EL (cell line): ENCODE measurements around the gene DEDD2.
A peak's percentile ranks its signal among the peaks of the same experiment; 100 is the strongest.
"Not testable (repeated sequence)": the region's sequence is repeated elsewhere in the genome, so short reads cannot be mapped to it uniquely, and the experiment has no call there.

Experiments
- DNase-seq: peaks from one replicate; pipeline ENCODE4 v3.0.0-alpha.2; 2016

The DEDD2 gene, protein sequence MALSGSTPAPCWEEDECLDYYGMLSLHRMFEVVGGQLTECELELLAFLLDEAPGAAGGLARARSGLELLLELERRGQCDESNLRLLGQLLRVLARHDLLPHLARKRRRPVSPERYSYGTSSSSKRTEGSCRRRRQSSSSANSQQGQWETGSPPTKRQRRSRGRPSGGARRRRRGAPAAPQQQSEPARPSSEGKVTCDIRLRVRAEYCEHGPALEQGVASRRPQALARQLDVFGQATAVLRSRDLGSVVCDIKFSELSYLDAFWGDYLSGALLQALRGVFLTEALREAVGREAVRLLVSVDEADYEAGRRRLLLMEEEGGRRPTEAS

DNA sequence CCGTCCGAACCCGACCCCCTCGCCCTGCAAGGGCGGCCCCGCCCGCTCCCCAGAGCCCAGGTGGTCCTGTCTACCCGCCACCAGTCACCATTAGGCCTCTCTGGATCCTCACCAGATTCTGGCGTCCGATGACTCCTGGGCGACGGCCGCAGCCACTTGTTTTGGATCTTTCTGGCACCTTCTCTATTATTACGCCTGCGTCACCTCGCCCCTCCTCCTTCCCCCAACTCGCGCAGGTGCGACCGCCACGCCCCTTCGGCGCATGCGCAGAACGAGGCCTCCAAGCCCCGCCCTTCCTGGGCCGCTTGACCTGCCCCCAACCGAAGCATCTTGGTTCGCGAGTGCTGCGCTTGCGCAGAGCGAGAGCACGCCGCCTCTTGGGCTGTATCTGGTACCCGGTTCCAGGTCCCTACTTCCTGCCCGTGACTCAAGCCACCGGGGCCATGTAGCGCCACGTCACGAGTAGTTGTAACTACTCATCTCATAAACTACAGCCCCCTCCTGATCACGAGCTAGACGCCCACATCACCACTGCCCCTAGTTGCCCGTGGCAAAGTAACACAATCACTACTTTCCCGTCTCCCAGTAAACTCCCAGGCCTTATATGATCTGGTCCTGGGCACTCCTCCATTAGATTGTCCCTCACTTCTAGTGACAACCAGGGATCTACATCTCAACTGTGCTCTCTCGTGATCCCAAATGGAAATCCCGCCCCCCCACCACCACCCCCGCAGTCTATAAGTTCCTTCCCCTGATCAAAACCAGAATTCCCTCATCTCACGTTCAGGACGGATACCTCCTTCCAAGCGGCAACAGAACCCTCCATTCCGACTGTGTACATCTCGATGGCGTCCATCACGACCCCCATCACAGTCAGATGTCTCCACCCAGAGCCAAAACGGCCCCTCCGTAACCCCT lies at the start of gene DEDD2:
Gene DEDD2, minus strand, starts transcription at position 158 of the 918 bp plus-strand sequence. CDS start 670 bp downstream, outside the sequence.
- DNase-seq = peak; percentile 99

DNA sequence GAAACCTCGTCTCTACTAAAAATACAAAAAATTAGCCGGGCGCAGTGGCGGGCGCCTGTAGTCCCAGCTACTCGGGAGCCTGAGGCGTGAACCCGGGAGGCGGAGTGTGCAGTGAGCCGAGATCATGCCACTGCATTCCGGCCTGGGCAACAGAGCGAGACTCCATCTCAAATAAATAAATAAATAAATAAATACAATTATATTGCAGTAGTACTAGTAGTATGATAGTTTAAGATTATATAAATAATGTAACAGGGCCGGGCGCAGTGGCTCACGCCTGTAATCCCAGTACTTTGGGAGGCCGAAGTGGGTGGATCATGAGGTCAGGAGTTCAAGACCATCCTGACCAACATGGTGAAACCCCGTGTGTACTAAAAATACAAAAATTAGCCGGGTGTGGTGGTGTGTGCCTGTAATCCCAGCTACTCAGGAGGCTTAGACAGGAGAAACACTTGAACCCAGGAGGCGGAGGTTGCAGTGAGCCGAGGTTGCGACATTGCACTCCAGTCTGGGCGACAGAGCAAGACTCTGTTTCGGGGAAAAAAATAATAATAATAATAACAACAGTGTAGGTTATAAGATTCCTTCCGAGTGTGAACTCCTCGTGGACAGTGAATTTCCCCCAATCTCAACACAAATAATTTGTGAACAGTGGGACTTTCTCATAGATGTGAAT lies 49.6 kb upstream of the DEDD2 start:
- DNase-seq = not testable (repeated sequence)

DNA sequence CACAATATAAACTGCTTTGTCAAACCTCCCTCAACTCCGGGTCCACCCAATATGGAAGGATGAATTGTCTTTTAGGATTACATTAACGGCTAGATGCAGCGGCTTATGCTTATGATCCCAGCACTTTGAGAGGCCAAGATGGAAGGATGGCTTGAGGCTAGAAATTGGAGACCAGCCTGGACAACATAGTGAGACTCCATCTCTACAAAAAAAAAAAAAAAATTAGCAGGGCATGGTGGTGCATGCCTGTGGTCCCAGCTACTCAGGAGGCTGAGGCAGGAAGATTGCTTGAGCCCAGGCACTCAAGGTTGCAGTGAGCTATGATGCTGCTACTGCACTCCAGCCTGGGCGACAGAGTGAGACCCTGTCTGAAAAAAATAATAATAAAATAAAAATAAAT lies 48.6 kb upstream of the DEDD2 start:
- not testable (repeated sequence) for DNase-seq

DNA sequence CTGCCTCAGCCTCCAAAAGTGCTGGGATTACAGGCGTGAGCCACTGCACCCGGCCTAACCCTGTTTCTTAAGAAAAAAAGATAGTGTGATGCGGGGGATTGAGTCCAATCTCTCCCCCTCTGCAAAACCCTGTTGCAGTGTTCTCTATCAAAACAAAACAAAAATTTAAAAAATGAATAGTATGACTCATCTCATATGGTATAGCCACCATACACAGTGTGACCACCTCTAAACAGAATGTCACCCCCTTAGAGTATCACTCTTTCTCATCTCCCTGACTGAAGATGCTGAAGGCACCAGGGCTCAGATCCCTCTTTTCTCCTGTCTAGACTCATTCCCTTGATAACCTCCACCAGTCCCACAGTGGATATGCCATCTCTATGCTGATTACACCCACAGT lies 44.3 kb upstream of the DEDD2 start:
- no peak for DNase-seq

DNA sequence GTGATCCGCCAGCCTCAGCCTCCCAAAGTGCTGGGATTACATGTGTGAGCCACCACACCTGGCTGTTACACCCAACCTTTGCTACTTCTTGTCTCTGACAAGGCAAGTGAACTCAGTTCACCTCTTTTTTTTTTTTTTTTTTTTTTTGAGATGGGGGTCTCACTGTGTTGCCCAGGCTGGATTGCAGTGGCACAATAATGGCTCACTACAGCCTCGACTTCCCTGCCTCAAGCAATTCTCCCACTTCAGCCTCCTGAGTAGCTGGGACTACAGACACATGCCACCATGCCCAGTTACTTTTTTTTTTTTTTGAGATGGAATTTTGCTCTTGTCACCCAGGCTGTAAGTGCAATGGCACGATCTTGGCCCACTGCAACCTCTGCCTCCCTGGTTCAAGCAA lies 40.4 kb upstream of the DEDD2 start:
- not testable (repeated sequence) for DNase-seq

DNA sequence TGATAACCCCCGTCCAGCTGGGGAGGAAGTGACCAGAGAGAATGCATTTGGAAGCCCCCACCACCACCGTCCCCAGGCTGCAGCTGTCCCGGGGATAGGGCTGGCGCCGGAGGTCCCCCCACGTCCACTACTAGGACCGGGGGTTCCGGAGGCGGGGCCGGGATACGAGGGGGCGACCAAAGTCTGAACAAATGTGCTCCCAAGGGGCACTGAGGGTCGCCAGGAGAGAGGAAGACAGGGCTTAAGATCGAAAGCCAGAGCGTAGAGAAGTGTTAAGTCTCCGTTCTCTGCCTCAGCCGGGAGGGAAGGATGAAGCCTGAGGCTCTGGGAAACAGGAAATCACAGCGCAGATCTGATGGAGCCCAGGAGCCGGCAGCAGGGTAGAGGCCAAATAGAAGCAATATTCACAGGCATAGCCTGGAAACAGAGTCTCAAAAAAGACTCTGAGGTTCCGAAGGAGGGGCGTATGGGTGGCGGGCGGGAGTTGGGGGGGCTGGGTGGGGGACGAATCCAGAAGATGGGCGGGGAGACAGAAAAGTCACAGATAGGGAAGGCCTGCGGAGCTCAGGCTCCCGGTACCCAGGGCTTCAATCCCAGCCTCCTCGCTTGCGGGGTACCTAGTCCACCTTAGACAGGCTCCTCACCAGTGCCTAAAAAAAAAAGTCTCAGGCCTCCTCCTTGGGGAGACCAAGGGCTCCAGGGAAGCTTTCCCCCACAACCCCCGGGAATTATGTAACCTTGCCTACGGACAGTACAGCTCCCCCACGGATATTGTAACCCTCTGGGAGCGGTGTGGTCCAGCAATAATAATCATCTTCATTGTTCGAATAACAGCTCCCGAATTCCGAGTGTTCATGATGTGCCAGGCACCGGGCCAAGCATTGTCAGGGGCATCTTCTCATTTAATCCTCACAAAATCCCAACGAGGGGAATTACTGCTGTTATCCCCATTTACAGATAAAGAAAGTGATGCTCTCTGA lies 38.6 kb upstream of the DEDD2 start:
- DNase-seq = peak; percentile 70

DNA sequence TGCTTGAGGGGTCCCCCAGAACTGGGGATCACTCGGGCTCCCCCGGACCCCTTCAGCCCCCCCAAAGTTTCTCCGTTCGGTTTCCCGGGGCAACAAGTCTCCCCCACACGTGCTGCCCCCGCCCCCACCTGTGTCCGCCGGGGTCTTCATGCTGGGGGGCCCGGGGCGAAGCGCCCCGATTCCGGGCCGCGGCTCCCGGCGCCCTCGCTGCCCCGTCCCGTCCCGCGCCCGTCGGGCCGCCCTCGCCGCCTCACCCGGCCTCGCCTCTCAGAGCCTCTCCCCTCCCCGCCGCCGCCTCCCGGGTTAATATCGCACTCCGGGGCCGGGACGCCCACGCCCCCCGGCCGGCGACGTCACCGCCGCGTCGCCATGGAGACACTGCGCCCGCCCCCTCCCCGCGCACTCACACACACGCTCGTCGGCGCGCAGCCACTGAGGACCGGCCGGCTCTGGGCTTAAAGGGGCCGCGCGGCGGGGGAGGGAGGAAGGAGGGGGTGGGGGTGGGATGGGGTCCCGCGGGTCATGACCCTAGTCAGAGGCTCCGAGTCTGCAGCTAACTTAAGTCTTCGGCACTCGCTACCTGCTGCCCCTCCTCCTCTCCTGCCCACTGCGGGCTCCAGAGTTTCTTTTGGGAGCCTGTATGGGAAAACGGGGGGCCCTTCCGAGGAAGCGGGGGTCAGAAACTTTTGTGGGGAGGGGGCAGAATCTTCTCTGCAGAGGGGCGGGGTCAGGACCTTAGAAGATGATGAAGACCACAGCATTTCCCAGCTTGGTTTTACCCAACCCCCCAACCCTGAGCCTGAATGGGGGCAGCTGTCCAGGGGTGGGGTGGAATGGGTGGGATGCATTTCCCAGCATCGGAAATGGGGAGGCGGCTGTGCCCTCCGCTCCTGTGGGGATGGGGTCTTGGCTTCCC lies 37.6 kb upstream of the DEDD2 start, which contains the start of gene ERF:
Gene ERF, minus strand, starts transcription at position 279 of the 916 bp plus-strand sequence. Its CDS starts 129 bp downstream, at position 150.
- peak; percentile 90 for DNase-seq

DNA sequence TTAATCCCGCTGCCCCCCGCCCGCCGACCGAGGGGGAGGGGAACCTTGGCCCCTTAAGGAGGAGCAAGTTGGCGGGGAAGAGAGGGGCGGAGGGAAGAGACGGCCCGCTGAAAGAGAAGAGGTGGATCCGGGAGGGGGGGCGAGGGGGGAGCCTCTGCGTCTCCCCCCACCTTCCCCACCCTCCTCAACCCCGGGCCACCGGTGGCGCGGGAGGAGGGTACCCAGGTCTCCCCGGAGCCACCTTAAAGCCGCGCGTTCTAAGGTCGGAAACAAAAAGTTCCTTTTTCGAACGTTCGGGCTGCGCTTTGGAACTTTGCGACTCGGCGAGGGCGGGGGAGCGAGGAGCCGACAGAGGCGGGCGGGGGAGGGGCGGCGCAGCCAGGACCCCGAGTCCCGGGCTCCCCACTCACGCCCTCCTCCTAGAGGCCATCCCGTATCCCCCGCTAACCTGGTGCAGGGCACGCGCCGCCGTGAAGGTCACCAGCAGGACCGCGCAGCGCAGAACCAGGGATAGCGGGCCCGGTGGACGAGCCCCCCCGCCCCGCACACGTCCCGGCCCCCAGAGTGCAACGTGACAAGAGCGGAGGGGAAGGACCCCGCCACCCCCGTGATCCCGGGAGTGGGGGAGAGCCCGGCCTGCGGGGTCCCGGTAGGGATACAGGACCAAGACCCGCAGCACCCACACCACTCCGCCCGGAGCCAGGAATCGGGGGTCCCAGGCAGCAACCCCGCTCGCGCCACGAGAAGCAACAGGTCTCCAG lies 36.8 kb upstream of the DEDD2 start:
- peak; percentile 65 for DNase-seq

DNA sequence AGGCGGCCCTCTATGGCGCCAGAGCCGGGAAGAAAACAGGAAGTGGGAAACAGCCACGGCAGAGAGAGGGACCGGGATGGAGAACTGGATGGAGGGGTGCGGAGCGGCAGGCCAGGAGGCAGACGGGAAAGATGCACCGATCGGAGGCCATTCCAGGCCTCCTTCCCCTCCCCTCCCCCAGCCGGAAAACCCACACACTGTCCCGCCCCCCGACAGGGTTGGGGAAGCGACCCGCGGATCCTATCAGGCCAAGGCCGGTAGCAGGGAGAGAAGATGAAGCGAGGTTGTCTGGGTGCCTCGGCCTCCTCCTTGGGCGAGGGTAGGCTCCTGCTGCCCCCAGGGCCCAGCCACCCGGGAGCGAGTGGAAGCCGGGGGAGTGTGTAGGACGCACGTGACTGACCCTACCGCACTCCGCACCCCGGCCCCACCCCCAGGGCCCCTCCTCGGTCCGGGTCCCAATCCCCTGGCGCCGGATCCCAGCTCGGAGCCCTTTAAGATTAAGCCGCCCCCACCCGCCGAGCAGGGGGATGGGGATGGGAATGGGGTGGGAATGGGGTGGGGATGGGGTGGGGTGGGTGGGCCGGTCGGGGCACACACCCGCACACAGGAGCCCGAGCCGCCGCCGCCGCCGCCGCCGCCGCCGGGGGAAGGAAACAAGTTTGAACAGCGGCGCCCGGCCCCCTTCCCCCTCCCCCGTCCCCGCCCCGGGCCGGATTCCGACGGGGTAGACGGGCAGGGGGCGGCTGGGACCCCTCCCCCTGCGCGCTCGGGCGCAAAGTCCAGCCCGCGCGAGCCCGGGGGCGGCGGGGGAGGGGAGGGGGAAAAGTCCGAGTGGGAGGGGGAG lies 36.0 kb upstream of the DEDD2 start:
- peak; percentile 68 for DNase-seq

DNA sequence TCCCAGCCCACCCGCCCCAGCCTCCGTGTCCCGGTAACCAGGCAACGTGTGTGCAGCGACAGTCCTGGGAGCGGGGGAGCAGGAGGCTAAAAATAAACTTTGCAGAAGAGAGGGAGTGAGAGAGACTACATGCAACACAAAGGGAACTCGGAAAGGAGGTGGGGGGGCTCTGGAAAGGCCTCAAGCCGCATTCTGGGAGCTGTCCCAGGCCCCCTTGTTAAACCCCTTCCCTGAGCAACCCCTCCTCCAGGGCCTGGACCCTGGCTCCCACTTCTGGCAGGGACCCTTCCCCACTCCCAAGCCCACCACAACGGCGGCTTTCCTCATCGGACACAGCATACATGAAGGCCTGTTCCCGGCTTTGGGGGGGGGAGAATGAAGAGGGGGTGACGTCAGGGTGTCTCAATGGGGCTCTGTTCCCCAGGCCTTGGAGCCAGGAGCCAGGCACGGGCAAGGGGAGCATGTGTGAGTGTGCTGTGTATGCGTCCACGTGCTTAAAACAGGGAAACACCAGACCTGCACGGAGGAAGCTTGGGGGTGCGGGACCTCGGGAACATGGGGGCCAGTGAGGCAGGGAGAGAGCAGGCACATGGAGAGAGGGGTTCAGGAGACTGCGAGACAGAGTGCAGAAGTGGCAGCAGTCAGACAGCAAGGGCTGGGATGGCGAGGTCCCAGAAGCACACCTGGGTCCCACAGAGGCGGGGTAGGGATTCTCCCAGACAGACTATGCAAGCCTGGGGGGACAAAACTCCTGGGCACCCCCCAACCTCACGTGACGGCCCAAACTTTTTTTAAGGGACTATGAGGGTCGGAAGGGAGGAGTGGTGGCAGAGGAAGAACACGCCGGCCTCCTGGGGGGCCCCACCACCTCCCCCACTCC lies 35.1 kb upstream of the DEDD2 start:
- peak; percentile 71 for DNase-seq

DNA sequence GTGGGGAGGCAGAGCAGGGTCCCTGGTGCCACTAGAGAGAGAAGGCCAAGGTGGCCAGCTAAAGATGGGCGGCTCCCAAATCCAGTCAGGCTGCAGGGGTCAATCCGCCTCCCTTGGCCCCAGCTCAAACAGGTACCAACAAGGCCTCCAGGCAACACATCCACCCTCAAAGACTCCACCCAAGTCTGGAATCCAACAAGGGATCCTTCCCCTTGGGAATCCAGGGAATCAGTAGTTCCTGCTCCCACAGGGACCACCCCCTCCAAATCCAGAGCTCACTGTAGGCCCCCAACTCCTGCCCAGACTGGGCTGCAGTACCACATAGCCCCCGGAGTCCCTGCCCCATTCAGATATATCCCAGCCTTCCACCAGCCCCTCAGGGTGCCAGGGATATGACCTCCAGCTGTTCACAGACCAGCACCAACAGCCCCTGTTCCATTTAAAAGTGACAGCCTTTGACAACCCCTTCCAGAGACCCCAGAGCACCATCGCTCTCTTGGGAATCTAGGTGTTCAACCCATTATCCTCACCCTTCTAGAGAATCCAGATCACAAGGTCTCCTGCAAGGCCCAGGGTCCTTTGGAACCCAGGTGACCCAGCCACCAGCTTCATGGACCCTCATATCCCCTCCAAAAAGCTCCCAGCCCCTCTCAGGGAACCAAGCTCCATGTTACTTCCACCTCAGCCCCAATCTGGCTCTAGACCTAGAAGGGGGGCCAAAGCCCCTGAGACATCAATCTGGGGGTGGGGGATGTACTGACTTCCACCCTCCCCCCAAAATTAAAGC lies 34.3 kb upstream of the DEDD2 start:
- DNase-seq = no peak

DNA sequence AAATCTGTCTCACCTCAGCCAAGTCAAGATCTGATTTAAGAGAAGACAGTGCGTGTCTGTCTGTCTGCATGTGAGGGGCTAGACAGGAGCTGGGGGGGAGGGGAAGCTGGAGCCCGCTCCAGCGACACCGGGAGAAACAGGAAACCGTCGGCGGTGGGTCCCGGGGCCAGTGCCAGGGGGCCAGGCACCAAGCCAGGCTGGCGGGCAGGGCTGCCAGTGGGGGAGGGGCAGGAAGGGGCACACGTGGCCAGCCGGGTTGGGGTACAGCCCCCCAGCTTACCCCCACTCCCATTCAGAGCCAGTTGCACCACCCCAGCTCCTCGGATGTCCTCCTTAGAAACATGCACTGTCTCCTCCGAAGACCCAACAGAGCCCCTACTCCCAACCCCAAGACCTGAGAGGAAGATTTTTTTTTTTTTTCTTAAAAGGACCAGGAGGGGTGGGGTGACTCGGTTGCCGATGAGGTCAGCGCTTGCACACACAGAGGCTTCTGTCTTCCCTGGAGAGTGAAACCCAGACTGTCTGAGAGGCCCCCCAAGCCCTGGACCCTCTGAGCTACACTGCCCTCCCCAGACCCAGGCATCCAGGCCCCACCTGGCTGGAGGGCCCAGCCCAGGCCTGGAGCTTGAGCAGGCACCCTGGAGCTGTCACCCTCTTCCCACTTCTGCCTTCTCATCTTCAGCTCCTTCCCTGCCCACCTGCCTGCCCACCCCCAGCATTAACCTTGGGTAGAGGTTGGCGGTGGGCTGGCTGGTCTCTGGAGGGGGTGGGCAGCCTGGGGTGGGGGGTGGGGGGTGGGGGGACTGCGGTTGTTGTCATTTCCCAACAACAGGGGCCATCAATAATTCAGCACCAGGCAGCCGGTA lies 33.4 kb upstream of the DEDD2 start:
- peak; percentile 40 for DNase-seq

DNA sequence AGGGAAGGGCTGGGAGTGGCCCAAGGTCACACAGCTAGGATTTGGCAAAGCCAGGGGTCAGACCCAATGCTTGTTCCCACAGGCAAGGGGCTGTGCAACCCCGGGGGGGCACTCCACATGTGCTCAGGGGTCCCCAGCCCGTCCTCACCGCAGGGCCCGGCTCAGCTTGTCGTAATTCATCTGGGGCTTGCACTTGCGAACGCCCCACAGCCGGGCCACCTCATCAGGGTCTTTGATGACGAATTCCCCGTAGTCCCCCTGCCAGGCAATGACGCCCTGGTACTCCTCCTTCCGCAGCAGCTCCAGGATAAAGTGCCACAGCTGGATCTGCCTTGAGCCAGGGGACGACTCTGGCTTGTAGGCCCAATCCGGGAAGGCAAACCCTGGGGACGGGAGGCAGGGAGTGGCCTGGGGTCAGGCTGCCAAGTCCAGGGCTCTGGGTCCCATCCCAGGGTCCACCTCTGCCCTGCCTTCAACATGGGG lies 32.7 kb upstream of the DEDD2 start:
- DNase-seq = no peak

DNA sequence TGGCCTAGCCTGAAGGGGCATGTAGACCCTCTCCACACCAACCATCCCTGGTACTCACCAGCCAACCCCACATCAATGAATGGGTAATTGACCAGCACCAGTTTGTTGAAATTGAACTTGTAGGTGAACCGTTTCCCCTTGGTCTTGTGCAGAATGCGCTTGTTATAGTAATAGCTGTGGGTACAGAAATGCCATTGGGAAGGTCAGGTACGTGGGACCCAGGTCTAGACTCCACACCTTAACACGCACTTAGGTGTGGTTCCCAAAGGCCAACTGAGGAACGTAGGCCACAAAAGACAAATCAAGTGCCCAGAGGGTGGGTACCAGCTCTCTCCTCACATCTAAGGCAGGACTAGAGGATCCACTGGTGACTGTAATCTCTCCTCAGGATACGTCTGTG lies 32.3 kb upstream of the DEDD2 start:
- DNase-seq = no peak

DNA sequence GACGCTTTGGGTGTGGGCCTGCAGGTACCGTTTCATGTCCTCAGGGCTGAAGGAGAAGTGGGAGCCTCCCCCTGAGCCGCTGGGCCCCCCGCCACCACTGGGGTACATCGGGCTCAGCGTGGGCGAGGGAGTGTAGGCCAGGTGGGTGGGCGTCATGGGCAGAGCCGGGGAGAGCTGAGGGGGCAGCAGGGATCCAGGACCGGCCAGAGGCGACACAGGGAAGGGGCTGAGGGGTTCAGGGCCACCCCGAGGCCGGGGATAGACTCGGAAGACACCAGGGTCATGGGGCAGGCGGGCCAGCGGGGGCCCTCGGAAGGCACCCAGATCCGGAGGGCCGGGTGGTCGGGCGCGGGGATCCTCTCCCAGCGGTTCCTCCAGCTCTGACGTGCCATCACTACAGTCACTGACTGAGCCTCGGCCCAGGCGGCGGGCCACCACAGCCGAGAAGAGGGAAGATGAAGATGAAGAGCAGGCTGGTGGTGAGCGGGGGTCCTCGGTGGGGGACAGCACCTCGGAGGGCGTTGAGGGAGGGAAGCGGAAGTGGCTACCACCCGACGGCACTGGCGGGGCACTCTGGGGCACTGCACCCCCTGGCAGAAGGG lies 31.8 kb upstream of the DEDD2 start:
- DNase-seq = no peak
